Keratinocyte (primary cell): Measurements from ENCODE around the gene NLRC3.

ENCODE experiments used
- EZH2 ChIP-seq: IDR thresholded peaks from one replicate; pipeline ENCODE4 v1.6.1; 2012; ENCODE audit warnings: inconsistent platforms, mild to moderate bottlenecking, low read length, moderate library complexity
- TF ChIP-seq, protein P1 (sequence below), 3 experiments: IDR thresholded peaks in 1 of 3; conservative IDR thresholded peaks in 1 of 3; optimal IDR thresholded peaks in 1 of 3; 2 replicates in 2 of 3; 3 replicates in 1 of 3; pipeline versions ENCODE3 to v1.5.1; 2011; ENCODE audit warnings: low read length in 3 of 3, mild to moderate bottlenecking in 3 of 3, moderate library complexity in 2 of 3, control low read depth in 1 of 3, inconsistent platforms in 1 of 3; ENCODE audit not compliant: insufficient read depth in 2 of 3; ENCODE audit errors: extremely low read depth in 1 of 3

DNA sequence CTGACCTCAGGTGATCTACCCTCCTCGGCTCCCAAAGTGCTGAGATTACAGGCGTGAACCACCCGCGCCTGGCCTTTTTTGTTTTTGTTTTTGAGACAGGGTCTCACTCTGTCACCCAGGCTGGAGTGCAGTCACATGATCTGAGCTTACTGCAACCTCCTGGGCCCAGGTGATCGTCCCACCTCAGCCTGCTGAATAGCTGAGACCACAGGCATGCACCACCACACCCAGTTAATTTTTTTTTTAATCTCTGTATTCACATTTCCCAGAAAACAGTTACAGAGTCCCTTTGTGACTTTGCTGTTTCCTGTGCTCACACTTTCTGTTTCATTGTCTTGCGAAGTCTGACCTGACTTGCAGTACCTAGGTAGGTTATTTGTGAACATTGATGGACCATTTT, 73.7 kb downstream of the NLRC3 start:
- TF ChIP-seq, protein P1, sequence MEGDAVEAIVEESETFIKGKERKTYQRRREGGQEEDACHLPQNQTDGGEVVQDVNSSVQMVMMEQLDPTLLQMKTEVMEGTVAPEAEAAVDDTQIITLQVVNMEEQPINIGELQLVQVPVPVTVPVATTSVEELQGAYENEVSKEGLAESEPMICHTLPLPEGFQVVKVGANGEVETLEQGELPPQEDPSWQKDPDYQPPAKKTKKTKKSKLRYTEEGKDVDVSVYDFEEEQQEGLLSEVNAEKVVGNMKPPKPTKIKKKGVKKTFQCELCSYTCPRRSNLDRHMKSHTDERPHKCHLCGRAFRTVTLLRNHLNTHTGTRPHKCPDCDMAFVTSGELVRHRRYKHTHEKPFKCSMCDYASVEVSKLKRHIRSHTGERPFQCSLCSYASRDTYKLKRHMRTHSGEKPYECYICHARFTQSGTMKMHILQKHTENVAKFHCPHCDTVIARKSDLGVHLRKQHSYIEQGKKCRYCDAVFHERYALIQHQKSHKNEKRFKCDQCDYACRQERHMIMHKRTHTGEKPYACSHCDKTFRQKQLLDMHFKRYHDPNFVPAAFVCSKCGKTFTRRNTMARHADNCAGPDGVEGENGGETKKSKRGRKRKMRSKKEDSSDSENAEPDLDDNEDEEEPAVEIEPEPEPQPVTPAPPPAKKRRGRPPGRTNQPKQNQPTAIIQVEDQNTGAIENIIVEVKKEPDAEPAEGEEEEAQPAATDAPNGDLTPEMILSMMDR (optimal IDR thresholded peaks at IDR 0.05 in 1 of 3, IDR thresholded peaks at IDR 0.05 in 1 of 3, conservative IDR thresholded peaks at IDR 0.05 in 1 of 3; ENCODE audit: extremely low read depth in 1 of 3, insufficient read depth in 2 of 3, low read length in 3 of 3) = no peak
- no peak for TF ChIP-seq EZH2
